ENCODE data around the gene HMCN1. TPM values are rescaled to one million over a fixed set of nuclear protein-coding genes. Genes with fewer than 3 reads are reported as not detected.

HMCN1 gene
- total and polyA plus RNA-seq, 2 experiments from 2014 or later: 1.6 to 8.7 TPM

DNA sequence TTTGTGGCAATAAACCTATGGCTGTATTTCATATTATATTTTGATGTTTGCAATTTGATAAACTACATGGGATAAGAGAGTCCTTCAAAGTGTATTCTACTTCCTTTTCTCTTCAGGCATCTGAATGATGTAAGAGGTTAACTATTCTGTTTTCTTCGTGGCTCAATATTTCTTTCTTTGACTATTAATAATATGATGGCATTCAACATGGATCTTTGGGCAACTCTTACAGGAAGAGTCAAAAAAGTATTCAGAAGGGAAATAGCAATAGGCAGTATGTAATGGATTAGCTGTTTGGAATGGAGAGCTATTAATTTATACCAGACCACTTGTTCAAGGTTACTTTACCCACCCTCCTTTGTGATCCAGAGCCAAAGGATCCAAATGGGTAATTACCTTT is 74.4 kb downstream of the HMCN1 start (continued):
- TF ChIP-seq STAT1 (IDR thresholded peaks at IDR 0.05; ENCODE audit: unreplicated experiment): no peak
- TF ChIP-seq JUNB (IDR thresholded peaks at IDR 0.05; ENCODE audit: unreplicated experiment): no peak
- no peak for TF ChIP-seq ZNF114 (CRISPR knock-in tag; IDR thresholded peaks at IDR 0.05)
- TF ChIP-seq NANOG (IDR thresholded peaks at IDR 0.05; ENCODE audit: borderline replicate concordance): no peak

DNA sequence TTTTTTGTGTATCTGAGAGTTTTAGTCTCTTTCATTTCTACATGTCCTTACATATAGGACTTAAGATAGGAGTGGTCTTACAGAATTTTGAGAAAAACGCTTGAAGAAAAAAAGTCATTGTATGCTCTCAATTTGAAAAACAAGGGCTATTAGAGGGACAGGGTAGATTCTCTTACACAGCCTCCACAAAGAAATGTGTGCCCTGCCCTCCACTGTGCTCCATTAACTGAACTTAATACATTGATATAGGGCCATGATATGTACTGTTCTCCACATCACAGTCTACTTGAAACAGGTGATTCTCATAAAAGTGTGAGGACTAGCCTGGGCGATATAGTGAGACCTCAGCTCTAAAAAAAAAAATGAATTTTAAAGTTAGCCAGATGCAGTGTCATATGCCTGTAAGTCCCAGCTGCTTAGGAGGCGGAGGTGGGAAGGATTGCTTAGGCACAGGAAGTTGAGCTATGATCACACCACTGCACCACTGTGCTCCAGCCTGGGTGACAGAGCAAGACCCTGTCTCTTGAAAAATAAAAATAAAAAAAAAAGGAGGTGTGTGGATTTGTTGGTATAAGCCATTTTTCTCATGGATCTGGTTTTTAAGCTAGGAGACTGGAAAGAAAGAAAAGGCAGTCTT is 77.0 kb downstream of the HMCN1 start:
- ATAC-seq: peak; percentile 56
- TF ChIP-seq, protein P1, sequence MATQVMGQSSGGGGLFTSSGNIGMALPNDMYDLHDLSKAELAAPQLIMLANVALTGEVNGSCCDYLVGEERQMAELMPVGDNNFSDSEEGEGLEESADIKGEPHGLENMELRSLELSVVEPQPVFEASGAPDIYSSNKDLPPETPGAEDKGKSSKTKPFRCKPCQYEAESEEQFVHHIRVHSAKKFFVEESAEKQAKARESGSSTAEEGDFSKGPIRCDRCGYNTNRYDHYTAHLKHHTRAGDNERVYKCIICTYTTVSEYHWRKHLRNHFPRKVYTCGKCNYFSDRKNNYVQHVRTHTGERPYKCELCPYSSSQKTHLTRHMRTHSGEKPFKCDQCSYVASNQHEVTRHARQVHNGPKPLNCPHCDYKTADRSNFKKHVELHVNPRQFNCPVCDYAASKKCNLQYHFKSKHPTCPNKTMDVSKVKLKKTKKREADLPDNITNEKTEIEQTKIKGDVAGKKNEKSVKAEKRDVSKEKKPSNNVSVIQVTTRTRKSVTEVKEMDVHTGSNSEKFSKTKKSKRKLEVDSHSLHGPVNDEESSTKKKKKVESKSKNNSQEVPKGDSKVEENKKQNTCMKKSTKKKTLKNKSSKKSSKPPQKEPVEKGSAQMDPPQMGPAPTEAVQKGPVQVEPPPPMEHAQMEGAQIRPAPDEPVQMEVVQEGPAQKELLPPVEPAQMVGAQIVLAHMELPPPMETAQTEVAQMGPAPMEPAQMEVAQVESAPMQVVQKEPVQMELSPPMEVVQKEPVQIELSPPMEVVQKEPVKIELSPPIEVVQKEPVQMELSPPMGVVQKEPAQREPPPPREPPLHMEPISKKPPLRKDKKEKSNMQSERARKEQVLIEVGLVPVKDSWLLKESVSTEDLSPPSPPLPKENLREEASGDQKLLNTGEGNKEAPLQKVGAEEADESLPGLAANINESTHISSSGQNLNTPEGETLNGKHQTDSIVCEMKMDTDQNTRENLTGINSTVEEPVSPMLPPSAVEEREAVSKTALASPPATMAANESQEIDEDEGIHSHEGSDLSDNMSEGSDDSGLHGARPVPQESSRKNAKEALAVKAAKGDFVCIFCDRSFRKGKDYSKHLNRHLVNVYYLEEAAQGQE (IDR thresholded peaks at IDR 0.05; ENCODE audit: unreplicated experiment): no peak
- TF ChIP-seq ZNF114 (CRISPR knock-in tag; IDR thresholded peaks at IDR 0.05) (no peak), CREB1 (CRISPR knock-in tag; IDR thresholded peaks at IDR 0.05; ENCODE audit: low read depth) (no peak), ZNF331 (CRISPR knock-in tag; IDR thresholded peaks at IDR 0.05; ENCODE audit: low read depth) (no peak), POLR2AphosphoS5 (IDR thresholded peaks at IDR 0.05; ENCODE audit: low read depth) (no peak), STAT1 (IDR thresholded peaks at IDR 0.05; ENCODE audit: unreplicated experiment) (no peak), EZH2phosphoT487 (IDR thresholded peaks at IDR 0.05; ENCODE audit: unreplicated experiment) (no peak), JUNB (IDR thresholded peaks at IDR 0.05; ENCODE audit: unreplicated experiment) (no peak), NANOG (IDR thresholded peaks at IDR 0.05; ENCODE audit: borderline replicate concordance) (no peak)
- TF ChIP-seq, protein P2, sequence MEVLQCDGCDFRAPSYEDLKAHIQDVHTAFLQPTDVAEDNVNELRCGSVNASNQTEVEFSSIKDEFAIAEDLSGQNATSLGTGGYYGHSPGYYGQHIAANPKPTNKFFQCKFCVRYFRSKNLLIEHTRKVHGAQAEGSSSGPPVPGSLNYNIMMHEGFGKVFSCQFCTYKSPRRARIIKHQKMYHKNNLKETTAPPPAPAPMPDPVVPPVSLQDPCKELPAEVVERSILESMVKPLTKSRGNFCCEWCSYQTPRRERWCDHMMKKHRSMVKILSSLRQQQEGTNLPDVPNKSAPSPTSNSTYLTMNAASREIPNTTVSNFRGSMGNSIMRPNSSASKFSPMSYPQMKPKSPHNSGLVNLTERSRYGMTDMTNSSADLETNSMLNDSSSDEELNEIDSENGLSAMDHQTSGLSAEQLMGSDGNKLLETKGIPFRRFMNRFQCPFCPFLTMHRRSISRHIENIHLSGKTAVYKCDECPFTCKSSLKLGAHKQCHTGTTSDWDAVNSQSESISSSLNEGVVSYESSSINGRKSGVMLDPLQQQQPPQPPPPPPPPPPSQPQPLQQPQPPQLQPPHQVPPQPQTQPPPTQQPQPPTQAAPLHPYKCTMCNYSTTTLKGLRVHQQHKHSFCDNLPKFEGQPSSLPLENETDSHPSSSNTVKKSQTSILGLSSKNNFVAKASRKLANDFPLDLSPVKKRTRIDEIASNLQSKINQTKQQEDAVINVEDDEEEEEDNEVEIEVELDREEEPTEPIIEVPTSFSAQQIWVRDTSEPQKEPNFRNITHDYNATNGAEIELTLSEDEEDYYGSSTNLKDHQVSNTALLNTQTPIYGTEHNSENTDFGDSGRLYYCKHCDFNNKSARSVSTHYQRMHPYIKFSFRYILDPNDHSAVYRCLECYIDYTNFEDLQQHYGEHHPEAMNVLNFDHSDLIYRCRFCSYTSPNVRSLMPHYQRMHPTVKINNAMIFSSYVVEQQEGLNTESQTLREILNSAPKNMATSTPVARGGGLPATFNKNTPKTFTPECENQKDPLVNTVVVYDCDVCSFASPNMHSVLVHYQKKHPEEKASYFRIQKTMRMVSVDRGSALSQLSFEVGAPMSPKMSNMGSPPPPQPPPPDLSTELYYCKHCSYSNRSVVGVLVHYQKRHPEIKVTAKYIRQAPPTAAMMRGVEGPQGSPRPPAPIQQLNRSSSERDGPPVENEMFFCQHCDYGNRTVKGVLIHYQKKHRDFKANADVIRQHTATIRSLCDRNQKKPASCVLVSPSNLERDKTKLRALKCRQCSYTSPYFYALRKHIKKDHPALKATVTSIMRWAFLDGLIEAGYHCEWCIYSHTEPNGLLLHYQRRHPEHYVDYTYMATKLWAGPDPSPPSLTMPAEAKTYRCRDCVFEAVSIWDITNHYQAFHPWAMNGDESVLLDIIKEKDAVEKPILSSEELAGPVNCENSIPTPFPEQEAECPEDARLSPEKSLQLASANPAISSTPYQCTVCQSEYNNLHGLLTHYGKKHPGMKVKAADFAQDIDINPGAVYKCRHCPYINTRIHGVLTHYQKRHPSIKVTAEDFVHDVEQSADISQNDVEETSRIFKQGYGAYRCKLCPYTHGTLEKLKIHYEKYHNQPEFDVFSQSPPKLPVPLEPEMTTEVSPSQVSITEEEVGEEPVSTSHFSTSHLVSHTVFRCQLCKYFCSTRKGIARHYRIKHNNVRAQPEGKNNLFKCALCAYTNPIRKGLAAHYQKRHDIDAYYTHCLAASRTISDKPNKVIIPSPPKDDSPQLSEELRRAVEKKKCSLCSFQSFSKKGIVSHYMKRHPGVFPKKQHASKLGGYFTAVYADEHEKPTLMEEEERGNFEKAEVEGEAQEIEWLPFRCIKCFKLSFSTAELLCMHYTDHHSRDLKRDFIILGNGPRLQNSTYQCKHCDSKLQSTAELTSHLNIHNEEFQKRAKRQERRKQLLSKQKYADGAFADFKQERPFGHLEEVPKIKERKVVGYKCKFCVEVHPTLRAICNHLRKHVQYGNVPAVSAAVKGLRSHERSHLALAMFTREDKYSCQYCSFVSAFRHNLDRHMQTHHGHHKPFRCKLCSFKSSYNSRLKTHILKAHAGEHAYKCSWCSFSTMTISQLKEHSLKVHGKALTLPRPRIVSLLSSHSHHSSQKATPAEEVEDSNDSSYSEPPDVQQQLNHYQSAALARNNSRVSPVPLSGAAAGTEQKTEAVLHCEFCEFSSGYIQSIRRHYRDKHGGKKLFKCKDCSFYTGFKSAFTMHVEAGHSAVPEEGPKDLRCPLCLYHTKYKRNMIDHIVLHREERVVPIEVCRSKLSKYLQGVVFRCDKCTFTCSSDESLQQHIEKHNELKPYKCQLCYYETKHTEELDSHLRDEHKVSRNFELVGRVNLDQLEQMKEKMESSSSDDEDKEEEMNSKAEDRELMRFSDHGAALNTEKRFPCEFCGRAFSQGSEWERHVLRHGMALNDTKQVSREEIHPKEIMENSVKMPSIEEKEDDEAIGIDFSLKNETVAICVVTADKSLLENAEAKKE (CRISPR knock-in tag; IDR thresholded peaks at IDR 0.05): no peak
- TF ChIP-seq, protein P3, sequence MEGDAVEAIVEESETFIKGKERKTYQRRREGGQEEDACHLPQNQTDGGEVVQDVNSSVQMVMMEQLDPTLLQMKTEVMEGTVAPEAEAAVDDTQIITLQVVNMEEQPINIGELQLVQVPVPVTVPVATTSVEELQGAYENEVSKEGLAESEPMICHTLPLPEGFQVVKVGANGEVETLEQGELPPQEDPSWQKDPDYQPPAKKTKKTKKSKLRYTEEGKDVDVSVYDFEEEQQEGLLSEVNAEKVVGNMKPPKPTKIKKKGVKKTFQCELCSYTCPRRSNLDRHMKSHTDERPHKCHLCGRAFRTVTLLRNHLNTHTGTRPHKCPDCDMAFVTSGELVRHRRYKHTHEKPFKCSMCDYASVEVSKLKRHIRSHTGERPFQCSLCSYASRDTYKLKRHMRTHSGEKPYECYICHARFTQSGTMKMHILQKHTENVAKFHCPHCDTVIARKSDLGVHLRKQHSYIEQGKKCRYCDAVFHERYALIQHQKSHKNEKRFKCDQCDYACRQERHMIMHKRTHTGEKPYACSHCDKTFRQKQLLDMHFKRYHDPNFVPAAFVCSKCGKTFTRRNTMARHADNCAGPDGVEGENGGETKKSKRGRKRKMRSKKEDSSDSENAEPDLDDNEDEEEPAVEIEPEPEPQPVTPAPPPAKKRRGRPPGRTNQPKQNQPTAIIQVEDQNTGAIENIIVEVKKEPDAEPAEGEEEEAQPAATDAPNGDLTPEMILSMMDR (conservative IDR thresholded peaks at IDR 0.05; ENCODE audit: low read depth in 2 of 2): no peak
- TF ChIP-seq, protein P4, sequence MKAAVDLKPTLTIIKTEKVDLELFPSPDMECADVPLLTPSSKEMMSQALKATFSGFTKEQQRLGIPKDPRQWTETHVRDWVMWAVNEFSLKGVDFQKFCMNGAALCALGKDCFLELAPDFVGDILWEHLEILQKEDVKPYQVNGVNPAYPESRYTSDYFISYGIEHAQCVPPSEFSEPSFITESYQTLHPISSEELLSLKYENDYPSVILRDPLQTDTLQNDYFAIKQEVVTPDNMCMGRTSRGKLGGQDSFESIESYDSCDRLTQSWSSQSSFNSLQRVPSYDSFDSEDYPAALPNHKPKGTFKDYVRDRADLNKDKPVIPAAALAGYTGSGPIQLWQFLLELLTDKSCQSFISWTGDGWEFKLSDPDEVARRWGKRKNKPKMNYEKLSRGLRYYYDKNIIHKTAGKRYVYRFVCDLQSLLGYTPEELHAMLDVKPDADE (IDR thresholded peaks at IDR 0.05): no peak

More for the DNA sequence above, 77.0 kb downstream of the HMCN1 start:
- Histone ChIP-seq H3K79me2 (replicated peaks; ENCODE audit: insufficient read depth) (no peaks in the 10 kb centered on the region), H3K4me2 (no peak overlapping the region), H3F3A (replicated peaks; ENCODE audit: low read depth) (no peaks in the 10 kb centered on the region), H3K27ac (ENCODE audit: low read depth) (0 out of 2 replicates have a peak overlapping the region, but pooled peaks have one; percentile 23), H3K4me1 (ENCODE audit: insufficient read depth) (peaks cover 7% of the 10 kb centered on the region; the same call in 1 of the 2 replicates), H3K36me3 (ENCODE audit: insufficient read depth) (no peaks in the 10 kb centered on the region), H3K9me2 (ENCODE audit: insufficient read depth) (no peaks in the 10 kb centered on the region), H4K20me1 (replicated peaks; ENCODE audit: insufficient read depth) (no peaks in the 10 kb centered on the region), H2AFZ (no peak overlapping the region), H3K27me3 (ENCODE audit: insufficient read depth) (no peaks in the 10 kb centered on the region), H3K4me3 (no peak overlapping the region)
- H3K4me1 Mint-ChIP-seq: peaks cover 13% of the 10 kb centered on the region
- no peak overlapping the region for H3K4me3 Mint-ChIP-seq
- no peak overlapping the region; the same call in 1 of the 2 replicates for H3K27ac Mint-ChIP-seq
- no peaks in the 10 kb centered on the region for H3K27me3 Mint-ChIP-seq (ENCODE audit: insufficient read depth, low read depth, poor library complexity)
- H3K9me3 Mint-ChIP-seq: no peaks in the 10 kb centered on the region
- no peaks in the 10 kb centered on the region for H3K36me3 Mint-ChIP-seq (ENCODE audit: low read depth)
- DNase-seq (ENCODE audit: low spot score): peak; percentile 14
